MM.1S (cell line): ENCODE data around the gene TBC1D5.

Experiments
- CTCF ChIP-seq: fragments of 300-600 bp; sonication (generic); IDR thresholded peaks from 2 replicates; pipeline ENCODE4 v1.5.1; 2016; ENCODE audit warnings: antibody characterized with exemption, low read length, mixed read lengths
- EZH2 ChIP-seq: fragments of 300-600 bp; sonication (generic); optimal IDR thresholded peaks from 2 replicates; pipeline ENCODE3; 2017; ENCODE audit warnings: low read depth, mild to moderate bottlenecking, antibody characterized with exemption, low read length, mixed read lengths

- TF ChIP-seq EZH2 (no peak), CTCF (no peak)
Measured at GRCh38 chr3:17632401-17633100, 109.9 kb downstream of the TBC1D5 start.
